CD4-positive, alpha-beta T cell treated with Interleukin-17A for 4 hours (primary cell): ENCODE data around the gene CALM3.
A peak's percentile ranks its signal among the peaks of the same experiment; 100 is the strongest.

Source experiments
- DNase-seq: peaks from one replicate; pipeline ENCODE4 v3.0.0-alpha.2; 2020; ENCODE audit warnings: mixed read lengths

Gene CALM3

DNA sequence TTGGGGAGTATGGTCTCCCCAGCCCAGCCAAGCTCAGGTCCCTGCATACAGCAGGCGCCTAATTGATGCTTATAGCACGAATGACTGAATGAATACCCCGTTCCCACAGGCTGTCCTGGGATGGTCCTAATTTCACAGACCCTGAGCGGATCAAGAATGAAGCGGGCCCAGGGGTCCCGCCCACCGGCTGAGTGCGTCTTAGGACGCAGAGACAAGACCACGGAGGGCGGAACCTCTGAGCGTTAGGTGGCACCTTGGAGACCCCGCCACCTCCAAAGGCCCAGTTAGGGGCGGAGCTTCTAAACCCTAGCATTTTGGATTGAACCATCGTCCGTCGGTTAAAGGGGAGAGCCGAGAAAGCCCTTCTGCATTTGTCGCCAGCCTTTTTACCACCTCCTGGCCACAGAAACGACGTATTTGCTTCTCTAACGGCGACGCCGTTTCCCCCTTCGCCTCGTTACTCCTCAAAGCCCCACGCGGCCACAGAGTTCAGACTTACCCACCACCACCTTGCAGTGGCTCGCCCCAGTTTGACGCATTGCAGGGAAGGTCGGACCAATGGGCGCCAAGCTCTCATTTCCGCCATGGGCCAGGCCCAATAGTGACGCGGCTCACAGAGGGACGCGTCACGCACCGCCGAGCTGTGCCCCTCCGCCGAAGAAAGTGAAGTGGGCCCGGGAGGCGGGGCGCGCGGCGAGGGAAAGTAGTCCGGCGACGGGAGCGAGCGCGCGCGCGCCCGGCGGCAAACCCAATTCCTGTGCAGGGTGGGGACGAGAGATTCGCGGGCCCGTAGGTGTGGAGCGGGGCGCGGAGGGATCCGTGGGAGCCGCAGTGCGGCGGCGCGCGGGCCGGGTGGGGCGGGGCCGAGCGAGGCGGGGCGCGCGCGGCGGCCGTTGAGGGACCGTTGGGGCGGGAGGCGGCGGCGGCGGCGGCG lies 479 bp upstream of the CALM3 start:
- DNase-seq: peak; percentile 97

DNA sequence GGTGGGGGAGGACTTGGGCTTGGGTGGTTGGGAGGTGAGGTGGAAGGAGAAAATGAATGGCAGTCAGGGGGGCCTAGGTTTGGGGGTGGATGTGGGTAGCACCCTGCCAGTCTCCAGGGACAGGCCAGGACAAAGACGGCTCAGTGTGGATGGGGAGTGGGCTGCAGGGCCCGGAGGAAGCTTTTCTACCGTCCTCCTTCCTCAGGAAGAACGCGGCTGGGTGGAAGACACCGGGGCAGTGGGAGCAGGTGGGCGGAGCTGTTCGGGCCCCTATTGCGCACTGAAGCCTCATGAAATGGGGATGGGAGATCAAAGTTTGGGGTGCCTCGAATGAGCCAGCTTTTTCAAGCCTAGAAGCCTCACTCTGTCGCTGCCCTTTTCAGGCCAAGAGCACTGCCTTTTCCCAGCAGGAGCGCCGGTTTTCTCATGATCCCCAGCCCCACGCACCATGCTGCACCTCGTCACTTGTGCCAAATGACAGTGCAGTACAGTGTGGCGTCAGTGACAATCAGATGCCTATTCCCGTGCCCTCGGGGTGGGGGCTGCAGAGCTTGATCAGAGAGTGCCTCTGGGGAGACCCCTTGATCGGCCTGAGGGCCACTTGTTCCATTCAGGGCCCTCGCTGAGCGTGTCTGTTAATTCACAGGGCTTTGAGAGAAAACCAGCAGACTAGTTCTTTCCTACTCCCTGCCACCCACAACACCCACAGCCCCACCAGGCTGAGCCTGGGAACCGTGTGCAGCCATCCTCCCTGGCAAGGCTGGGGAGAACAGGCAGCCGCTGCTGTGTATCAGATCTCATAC lies 1.5 kb downstream of the CALM3 start:
- peak; percentile 43 for DNase-seq

DNA sequence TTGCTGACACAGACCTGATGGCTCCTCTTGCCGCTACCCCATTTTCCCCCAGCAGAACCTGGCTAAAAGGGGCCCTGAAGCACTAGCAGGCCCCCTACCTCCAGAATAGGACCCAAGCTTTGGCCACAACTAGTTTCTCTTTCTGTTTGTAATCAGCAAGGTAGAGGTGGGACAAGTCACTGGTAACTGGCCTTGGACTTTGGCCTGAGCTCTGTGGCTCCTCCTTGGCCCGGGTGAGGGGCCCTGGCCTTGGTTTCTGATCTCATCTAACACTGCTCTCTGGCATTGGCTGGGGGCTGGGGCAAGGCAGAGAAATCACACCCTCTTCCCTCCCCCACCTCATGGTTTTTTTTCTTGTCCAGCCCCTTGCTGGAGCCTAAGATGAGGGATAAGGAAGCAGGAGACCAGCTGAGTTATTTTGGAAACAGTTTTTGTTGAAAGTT lies 2.1 kb downstream of the CALM3 start:
- no peak for DNase-seq

GRCh38 chr19:46603752-46604231 lies 2.7 kb downstream of the CALM3 start:
- DNase-seq: no peak

DNA sequence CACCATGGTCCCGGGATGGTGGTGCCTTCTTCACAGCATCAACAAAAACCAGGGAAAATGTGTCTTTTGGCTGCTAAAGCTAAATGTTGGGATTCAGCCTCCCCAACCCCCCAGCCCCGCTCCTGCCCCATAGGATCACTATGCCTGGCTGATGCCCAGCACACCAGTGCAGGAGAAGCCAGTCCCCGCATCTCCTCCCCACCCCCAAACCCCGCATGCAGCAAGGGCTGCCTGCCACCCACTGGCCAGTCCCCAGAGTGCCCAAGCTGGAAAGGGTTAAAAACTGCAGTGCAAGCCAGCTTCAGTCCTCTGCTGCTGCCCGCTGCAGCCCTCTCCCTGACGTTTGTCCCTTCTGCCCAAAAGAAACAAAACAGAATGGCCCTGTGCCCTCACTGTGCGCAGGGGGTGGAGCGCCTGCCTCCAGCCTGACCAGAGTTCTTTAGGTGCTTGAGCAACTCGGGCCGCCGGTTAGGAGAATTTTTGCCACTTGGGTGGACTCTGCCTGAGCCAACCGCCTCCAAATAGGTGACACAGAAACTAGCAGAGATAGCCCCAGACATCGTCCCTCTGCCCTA lies 3.7 kb downstream of the CALM3 start:
- no peak for DNase-seq

DNA sequence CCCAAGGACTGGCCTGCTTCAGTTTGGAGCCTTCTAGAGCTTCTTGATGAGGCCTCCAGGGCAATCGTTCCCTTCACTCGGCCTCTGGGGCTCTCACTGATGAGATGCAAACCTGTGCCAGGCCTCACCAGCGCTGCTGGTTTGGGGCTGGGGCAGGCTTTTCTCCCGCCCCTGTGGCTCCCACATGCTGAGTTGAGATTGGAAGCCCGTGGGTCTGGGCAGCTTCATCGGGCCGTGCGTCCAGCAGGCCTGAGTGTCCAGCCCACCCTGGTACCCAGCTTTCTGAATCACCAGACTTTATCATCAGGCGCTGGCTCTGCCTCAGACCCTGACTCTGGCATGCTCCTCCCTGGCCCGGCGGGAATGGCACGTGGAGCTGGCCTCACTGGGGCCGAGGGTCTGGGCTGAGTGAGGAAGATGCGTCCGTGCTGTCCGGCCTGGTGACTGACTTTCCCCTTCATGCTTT lies 4.3 kb downstream of the CALM3 start:
- no peak for DNase-seq

- no peak for DNase-seq
These were observed 4.9 kb downstream of the CALM3 start for GRCh38 chr19:46606019-46606418.

GRCh38 chr19:46606681-46607447 lies 5.7 kb downstream of the CALM3 start:
- DNase-seq: no peak

DNA sequence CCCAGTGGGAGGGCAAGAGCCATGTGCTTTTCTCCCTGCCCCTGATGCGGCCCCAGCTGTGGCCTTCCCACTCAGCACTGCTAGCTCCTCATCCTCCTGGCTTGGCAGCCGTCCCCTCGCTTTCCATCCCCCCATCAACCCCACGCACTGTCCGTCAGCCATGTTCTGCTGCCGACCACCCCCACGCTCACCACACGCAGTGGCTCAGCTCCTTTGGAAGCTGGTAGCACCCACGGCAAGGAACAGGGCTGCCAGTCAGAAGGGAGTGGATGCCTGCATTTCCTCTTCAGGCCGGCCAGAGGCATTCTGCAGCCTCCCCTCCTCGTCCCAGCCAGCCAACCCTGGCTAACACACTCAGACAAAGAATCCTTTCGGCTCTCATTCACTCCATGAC lies 6.3 kb downstream of the CALM3 start:
- no peak for DNase-seq

DNA sequence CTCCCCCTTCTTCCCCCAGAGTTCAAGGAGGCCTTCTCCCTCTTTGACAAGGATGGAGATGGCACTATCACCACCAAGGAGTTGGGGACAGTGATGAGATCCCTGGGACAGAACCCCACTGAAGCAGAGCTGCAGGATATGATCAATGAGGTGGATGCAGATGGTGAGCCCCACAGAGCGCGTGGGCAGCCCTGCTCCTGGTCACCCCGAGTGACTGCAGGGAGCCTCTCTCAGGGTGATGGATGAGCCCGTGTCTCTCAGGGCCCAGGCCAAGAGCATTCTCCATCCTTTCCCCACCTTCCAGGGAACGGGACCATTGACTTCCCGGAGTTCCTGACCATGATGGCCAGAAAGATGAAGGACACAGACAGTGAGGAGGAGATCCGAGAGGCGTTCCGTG lies 7.0 kb downstream of the CALM3 start:
- DNase-seq: no peak

DNA sequence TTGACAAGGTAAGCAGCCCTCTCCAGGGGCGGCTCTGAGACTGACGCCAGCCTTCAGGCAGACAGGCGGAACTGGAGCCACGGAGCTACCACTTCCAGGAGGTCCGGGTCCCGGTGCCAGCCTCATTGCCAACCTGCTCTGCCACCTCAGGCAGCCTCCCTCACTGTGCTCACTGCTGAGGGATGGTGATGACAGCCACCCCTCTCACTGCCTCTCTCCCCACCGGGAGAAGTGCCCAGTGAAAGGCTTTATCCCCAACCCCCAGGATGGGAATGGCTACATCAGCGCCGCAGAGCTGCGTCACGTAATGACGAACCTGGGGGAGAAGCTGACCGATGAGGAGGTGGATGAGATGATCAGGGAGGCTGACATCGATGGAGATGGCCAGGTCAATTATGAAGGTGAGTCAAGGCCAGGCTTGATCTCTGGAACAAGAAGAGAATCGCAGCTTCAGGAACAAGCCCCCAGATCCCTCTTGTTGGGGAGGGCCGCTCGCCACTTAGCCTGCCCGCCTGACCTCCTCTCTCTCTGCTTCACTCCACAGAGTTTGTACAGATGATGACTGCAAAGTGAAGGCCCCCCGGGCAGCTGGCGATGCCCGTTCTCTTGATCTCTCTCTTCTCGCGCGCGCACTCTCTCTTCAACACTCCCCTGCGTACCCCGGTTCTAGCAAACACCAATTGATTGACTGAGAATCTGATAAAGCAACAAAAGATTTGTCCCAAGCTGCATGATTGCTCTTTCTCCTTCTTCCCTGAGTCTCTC lies 7.6 kb downstream of the CALM3 start:
- DNase-seq: no peak

GRCh38 chr19:46609511-46610412 lies 8.6 kb downstream of the CALM3 start:
- DNase-seq: no peak

DNA sequence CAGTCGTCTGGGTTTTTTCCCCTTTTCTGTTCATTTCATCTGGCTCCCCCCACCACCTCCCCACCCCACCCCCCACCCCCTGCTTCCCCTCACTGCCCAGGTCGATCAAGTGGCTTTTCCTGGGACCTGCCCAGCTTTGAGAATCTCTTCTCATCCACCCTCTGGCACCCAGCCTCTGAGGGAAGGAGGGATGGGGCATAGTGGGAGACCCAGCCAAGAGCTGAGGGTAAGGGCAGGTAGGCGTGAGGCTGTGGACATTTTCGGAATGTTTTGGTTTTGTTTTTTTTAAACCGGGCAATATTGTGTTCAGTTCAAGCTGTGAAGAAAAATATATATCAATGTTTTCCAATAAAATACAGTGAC lies 9.3 kb downstream of the CALM3 start:
- no peak for DNase-seq

- peak; percentile 55 for DNase-seq
These were observed 10.0 kb downstream of the CALM3 start for GRCh38 chr19:46610851-46611770.

GRCh38 chr19:46611776-46612175 lies 10.6 kb downstream of the CALM3 start:
- peak; percentile 29 for DNase-seq

DNA sequence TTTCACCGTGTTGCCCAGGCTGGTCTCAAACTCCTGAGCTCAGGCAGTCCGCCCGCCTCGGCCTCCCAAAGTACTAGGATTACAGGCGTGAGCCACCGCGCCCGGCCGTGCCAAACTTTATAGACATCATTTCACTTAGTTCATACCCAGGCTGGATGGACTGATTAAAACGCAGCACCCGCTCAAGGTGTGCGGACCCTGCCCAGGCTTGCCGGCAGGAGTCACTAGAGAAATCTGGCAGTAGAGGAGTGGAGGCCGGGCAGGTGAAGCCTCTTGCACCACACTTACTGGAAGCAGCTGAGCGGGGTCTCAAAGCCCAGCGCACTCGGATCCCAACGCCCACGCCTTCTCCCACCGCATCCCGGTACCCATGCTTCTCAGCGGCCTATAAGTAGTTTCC lies 12.4 kb downstream of the CALM3 start:
- no peak for DNase-seq

DNA sequence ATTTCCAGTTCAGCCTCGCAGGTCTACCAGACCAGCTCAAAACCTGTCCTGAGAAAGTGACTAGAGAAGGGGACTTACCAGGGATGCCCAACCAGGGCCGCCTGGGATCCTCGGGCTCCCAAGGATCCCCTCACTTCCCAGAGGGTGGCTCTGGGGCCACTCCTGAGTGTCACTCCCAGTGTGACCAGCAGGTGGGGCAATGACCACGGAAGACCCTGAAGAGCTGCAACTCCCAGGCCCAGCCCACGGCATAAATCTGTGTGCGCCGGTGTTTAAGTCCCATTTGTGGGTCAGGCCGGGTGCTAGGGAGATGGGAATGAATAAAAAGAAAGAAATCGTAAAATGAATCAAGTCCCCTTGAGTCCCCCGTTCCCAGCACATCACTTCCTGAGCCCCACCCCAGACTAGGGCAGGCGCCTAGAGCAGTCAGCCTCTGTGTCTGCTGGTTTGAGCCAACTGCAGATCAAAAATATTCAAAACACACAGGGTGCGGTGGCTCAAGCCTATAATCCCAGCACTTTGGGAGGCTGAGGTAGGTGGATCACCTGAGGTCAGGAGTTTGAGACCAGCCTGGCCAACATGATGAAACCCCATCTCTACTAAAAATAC lies 13.1 kb downstream of the CALM3 start:
- DNase-seq: peak; percentile 89

GRCh38 chr19:46615966-46616365 lies 14.8 kb downstream of the CALM3 start:
- DNase-seq: no peak
